ENCODE measurements around the gene TRIM24. TPM values are rescaled to one million over a fixed set of nuclear protein-coding genes. Genes with fewer than 3 reads are reported as not detected.
A peak's percentile ranks its signal among the peaks of the same experiment; 100 is the strongest.
"Not testable (repeated sequence)": the region's sequence is repeated elsewhere in the genome, so short reads cannot be mapped to it uniquely, and the experiment has no call there.

Gene TRIM24
- total RNA-seq (ENCODE audit: low replicate concordance), result 101 and 116 TPM in 2 replicates

GRCh38 chr7:138460176-138460648, at the start of gene TRIM24:
TSS of gene TRIM24 (plus strand) at chr7:138460259. CDS start at chr7:138460549, 290 bp downstream.
- Mint-ChIP-seq H3K4me1 (peaks cover 33% of the 10 kb centered on the region), H3K27me3 (ENCODE audit: insufficient read depth, low read depth) (peaks cover 2% of the 10 kb centered on the region), H3K4me3 (peak within 1 kb of the TSS; percentile 100), H3K27ac (peak within 1 kb of the TSS; percentile 100), H3K9me3 (peaks cover 28% of the 10 kb centered on the region), H3K36me3 (peaks cover 34% of the 10 kb centered on the region)
- no peak for DNase-seq (ENCODE audit: low spot score)
- Histone ChIP-seq H3K27ac (peak within 1 kb of the TSS; percentile 96), H3K4me1 (peaks cover 46% of the 10 kb centered on the region), H3F3A (ENCODE audit: low read depth) (peaks cover 45% of the 10 kb centered on the region), H3K79me2 (ENCODE audit: low read depth) (peaks cover 51% of the 10 kb centered on the region), H4K20me1 (ENCODE audit: low read depth) (peaks cover 44% of the 10 kb centered on the region), H3K9ac (peak within 1 kb of the TSS; percentile 76), H3K9me3 (ENCODE audit: low read depth) (no peaks in the 10 kb centered on the region), H3K36me3 (peaks cover 7% of the 10 kb centered on the region), H3K4me3 (peak within 1 kb of the TSS; percentile 97), H3K4me2 (peak within 1 kb of the TSS; percentile 90), H2AFZ (replicated peaks) (no peak within 1 kb of the TSS), H3K27me3 (no peaks in the 10 kb centered on the region)
- no peak for TF ChIP-seq EZH2phosphoT487 (IDR thresholded peaks at IDR 0.05)
- no peak for TF ChIP-seq CTCF (IDR thresholded peaks at IDR 0.05)
- no peak for TF ChIP-seq EZH2 (IDR thresholded peaks at IDR 0.05)

DNA sequence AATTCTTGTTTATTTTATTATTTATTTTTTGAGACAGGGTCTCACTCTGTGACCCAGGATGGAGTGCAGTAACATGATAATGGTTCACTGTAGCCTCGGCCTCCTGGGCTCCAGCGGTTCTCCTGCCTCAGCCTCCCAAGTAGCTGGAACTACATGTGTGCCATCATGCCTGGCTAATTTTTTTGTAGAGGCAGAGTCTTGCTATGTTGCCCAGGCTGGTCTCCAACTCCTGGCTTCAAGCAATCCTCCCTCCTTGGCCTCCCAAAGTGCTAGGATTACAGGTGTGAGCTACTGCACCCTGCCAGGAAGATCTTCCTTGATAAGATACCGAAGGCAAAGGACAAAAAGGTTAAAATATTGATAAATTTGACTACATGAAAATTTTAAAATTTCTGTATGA, 48.0 kb upstream of the TRIM24 start:
- H4K20me1 ChIP-seq (ENCODE audit: low read depth); H3K4me1 Mint-ChIP-seq; H3K4me1 ChIP-seq; H3K4me3 Mint-ChIP-seq; H3K36me3 Mint-ChIP-seq; H3K27ac ChIP-seq; H3K36me3 ChIP-seq; H3K27ac Mint-ChIP-seq; H2AFZ ChIP-seq (replicated peaks); H3K27me3 Mint-ChIP-seq (ENCODE audit: insufficient read depth, low read depth); H3F3A ChIP-seq (ENCODE audit: low read depth); H3K9ac ChIP-seq; H3K9me3 Mint-ChIP-seq; H3K27me3 ChIP-seq; H3K9me3 ChIP-seq (ENCODE audit: low read depth); H3K4me2 ChIP-seq; H3K79me2 ChIP-seq (ENCODE audit: low read depth); DNase-seq (ENCODE audit: low spot score); H3K4me3 ChIP-seq: not testable (repeated sequence)

GRCh38 chr7:138412921-138413320, 47.1 kb upstream of the TRIM24 start:
- H3K9me3 ChIP-seq (ENCODE audit: low read depth); H3K4me1 ChIP-seq; H2AFZ ChIP-seq (replicated peaks); H3K36me3 Mint-ChIP-seq; H3K4me2 ChIP-seq; H4K20me1 ChIP-seq (ENCODE audit: low read depth); DNase-seq (ENCODE audit: low spot score); H3K27ac Mint-ChIP-seq; H3K36me3 ChIP-seq; H3K4me3 ChIP-seq; H3F3A ChIP-seq (ENCODE audit: low read depth); H3K4me3 Mint-ChIP-seq; H3K27me3 ChIP-seq; H3K9me3 Mint-ChIP-seq; H3K4me1 Mint-ChIP-seq; H3K79me2 ChIP-seq (ENCODE audit: low read depth); H3K27me3 Mint-ChIP-seq (ENCODE audit: insufficient read depth, low read depth); H3K27ac ChIP-seq; H3K9ac ChIP-seq: not testable (repeated sequence)

- no peak overlapping the region for H3K4me3 Mint-ChIP-seq
Observed at GRCh38 chr7:138417078-138417700, 42.9 kb upstream of the TRIM24 start.

More at GRCh38 chr7:138417078-138417700, 42.9 kb upstream of the TRIM24 start:
- DNase-seq (ENCODE audit: low spot score), result no peak
- Histone ChIP-seq H2AFZ (replicated peaks) (no peak overlapping the region), H3K4me1 (no peaks in the 10 kb centered on the region), H3K79me2 (ENCODE audit: low read depth) (no peaks in the 10 kb centered on the region), H3K4me2 (no peak overlapping the region), H4K20me1 (ENCODE audit: low read depth) (no peaks in the 10 kb centered on the region), H3F3A (ENCODE audit: low read depth) (no peaks in the 10 kb centered on the region), H3K36me3 (no peaks in the 10 kb centered on the region), H3K9me3 (ENCODE audit: low read depth) (no peaks in the 10 kb centered on the region), H3K4me3 (no peak overlapping the region), H3K9ac (no peak overlapping the region), H3K27me3 (no peaks in the 10 kb centered on the region), H3K27ac (no peak overlapping the region)
- no peak for TF ChIP-seq CTCF (IDR thresholded peaks at IDR 0.05)
- TF ChIP-seq EZH2 (IDR thresholded peaks at IDR 0.05), result no peak
- no peak for TF ChIP-seq EZH2phosphoT487 (IDR thresholded peaks at IDR 0.05)
- Mint-ChIP-seq H3K4me1 (peaks cover 3% of the 10 kb centered on the region), H3K27ac (no peak overlapping the region), H3K36me3 (peaks cover 1% of the 10 kb centered on the region), H3K27me3 (ENCODE audit: insufficient read depth, low read depth) (peaks cover 6% of the 10 kb centered on the region), H3K9me3 (peaks cover 10% of the 10 kb centered on the region)

Data from neural progenitor cell (in vitro differentiated cells).